ENCODE measurements around the gene SSUH2.
"Not testable (repeated sequence)": the region's sequence is repeated elsewhere in the genome, so short reads cannot be mapped to it uniquely, and the experiment has no call there.

The SSUH2 gene

GRCh38 chr3:8658306-8659212 is 14.0 kb upstream of the SSUH2 start:
- DNase-seq = peak; percentile 62

GRCh38 chr3:8657804-8658305 is 13.3 kb upstream of the SSUH2 start:
- no peak for DNase-seq

GRCh38 chr3:8656240-8656639 is 11.6 kb upstream of the SSUH2 start:
- no peak for DNase-seq

GRCh38 chr3:8655387-8655835 is 10.8 kb upstream of the SSUH2 start:
- no peak for DNase-seq

GRCh38 chr3:8654572-8655329 is 10.2 kb upstream of the SSUH2 start:
- DNase-seq = not testable (repeated sequence)

GRCh38 chr3:8653800-8654408 is 9.3 kb upstream of the SSUH2 start:
- no peak for DNase-seq

GRCh38 chr3:8652324-8652987 is 7.9 kb upstream of the SSUH2 start:
- DNase-seq = no peak

GRCh38 chr3:8651418-8652323 is 7.1 kb upstream of the SSUH2 start:
- DNase-seq = no peak

GRCh38 chr3:8650583-8651416 is 6.2 kb upstream of the SSUH2 start:
- no peak for DNase-seq

- no peak for DNase-seq
These were observed 5.2 kb upstream of the SSUH2 start for GRCh38 chr3:8649757-8650156.

GRCh38 chr3:8648909-8649741 is 4.5 kb upstream of the SSUH2 start:
- no peak for DNase-seq

GRCh38 chr3:8647137-8647985 is 2.8 kb upstream of the SSUH2 start:
- DNase-seq = no peak

- DNase-seq = no peak
These were observed 1.8 kb upstream of the SSUH2 start for GRCh38 chr3:8646313-8646938.

- no peak for DNase-seq
These were observed 1.1 kb upstream of the SSUH2 start for GRCh38 chr3:8645712-8646111.

GRCh38 chr3:8643693-8644365 is 769 bp downstream of the SSUH2 start:
- no peak for DNase-seq

GRCh38 chr3:8642001-8642400 is 2.6 kb downstream of the SSUH2 start:
- no peak for DNase-seq

- DNase-seq = no peak
These were observed 3.1 kb downstream of the SSUH2 start for GRCh38 chr3:8641472-8641871.

GRCh38 chr3:8640223-8640622 is 4.4 kb downstream of the SSUH2 start:
- DNase-seq = no peak
